ENCODE measurements around the gene INPP4B. TPM values are rescaled to one million over a fixed set of nuclear protein-coding genes. Genes with fewer than 3 reads are reported as not detected.

INPP4B gene
- total RNA-seq, 1 donor from 2014 or later, result 10.9 TPM

GRCh38 chr4:142065086-142065647 is 780.9 kb downstream of the INPP4B start:
- no peaks in the 10 kb centered on the region for H3K27me3 ChIP-seq (ENCODE audit: control insufficient read depth, insufficient read depth, low read length)

GRCh38 chr4:142064181-142064580 is 781.9 kb downstream of the INPP4B start:
- Histone ChIP-seq H3K27me3 (ENCODE audit: control insufficient read depth, insufficient read depth, low read length) (no peaks in the 10 kb centered on the region), H3K4me3 (ENCODE audit: low read depth, low read length) (no peak overlapping the region), H3K36me3 (ENCODE audit: control insufficient read depth, insufficient read depth, low read length) (no peaks in the 10 kb centered on the region)
- no peak for TF ChIP-seq CTCF (IDR thresholded peaks at IDR 0.05; ENCODE audit: insufficient read depth, low read length, poor library complexity, severe bottlenecking)
- DNase-seq (ENCODE audit: low read depth), result no peak

More at GRCh38 chr4:142065086-142065647, 780.9 kb downstream of the INPP4B start:
- TF ChIP-seq CTCF (IDR thresholded peaks at IDR 0.05; ENCODE audit: insufficient read depth, low read length, poor library complexity, severe bottlenecking), result no peak
- Histone ChIP-seq H3K4me3 (ENCODE audit: low read depth, low read length) (no peak overlapping the region), H3K36me3 (ENCODE audit: control insufficient read depth, insufficient read depth, low read length) (no peaks in the 10 kb centered on the region)
- no peak for DNase-seq (ENCODE audit: low read depth)

- no peaks in the 10 kb centered on the region for H3K27me3 ChIP-seq (ENCODE audit: control insufficient read depth, insufficient read depth, low read length)
- H3K36me3 ChIP-seq (ENCODE audit: control insufficient read depth, insufficient read depth, low read length), result no peaks in the 10 kb centered on the region
- no peak for DNase-seq (ENCODE audit: low read depth)
- no peak for TF ChIP-seq CTCF (IDR thresholded peaks at IDR 0.05; ENCODE audit: insufficient read depth, low read length, poor library complexity, severe bottlenecking)
- no peak overlapping the region for H3K4me3 ChIP-seq (ENCODE audit: low read depth, low read length)
Observed at GRCh38 chr4:142045996-142046395, 800.1 kb downstream of the INPP4B start.

- no peak overlapping the region for H3K4me3 ChIP-seq (ENCODE audit: low read depth, low read length)
- DNase-seq (ENCODE audit: low read depth), result no peak
- no peaks in the 10 kb centered on the region for H3K36me3 ChIP-seq (ENCODE audit: control insufficient read depth, insufficient read depth, low read length)
- no peaks in the 10 kb centered on the region for H3K27me3 ChIP-seq (ENCODE audit: control insufficient read depth, insufficient read depth, low read length)
- no peak for TF ChIP-seq CTCF (IDR thresholded peaks at IDR 0.05; ENCODE audit: insufficient read depth, low read length, poor library complexity, severe bottlenecking)
Observed at GRCh38 chr4:142044271-142044670, 801.8 kb downstream of the INPP4B start.

GRCh38 chr4:142043509-142043908 is 802.6 kb downstream of the INPP4B start:
- no peak for DNase-seq (ENCODE audit: low read depth)
- Histone ChIP-seq H3K36me3 (ENCODE audit: control insufficient read depth, insufficient read depth, low read length) (no peaks in the 10 kb centered on the region), H3K27me3 (ENCODE audit: control insufficient read depth, insufficient read depth, low read length) (no peaks in the 10 kb centered on the region), H3K4me3 (ENCODE audit: low read depth, low read length) (no peak overlapping the region)
- no peak for TF ChIP-seq CTCF (IDR thresholded peaks at IDR 0.05; ENCODE audit: insufficient read depth, low read length, poor library complexity, severe bottlenecking)

GRCh38 chr4:142041788-142042187 is 804.3 kb downstream of the INPP4B start:
- Histone ChIP-seq H3K36me3 (ENCODE audit: control insufficient read depth, insufficient read depth, low read length) (no peaks in the 10 kb centered on the region), H3K4me3 (ENCODE audit: low read depth, low read length) (no peak overlapping the region), H3K27me3 (ENCODE audit: control insufficient read depth, insufficient read depth, low read length) (no peaks in the 10 kb centered on the region)
- no peak for TF ChIP-seq CTCF (IDR thresholded peaks at IDR 0.05; ENCODE audit: insufficient read depth, low read length, poor library complexity, severe bottlenecking)
- no peak for DNase-seq (ENCODE audit: low read depth)
